ENCODE measurements around the gene RSRC2. TPM values are rescaled to one million over a fixed set of nuclear protein-coding genes. Genes with fewer than 3 reads are reported as not detected.

Gene RSRC2
- 49.5 to 68.5 TPM (median 59.8 TPM) in 5 replicates for total RNA-seq (2022; extraction: Qiagen RNA extraction; ENCODE audit: low read depth)

GRCh38 chr12:122526683-122527477 lies at the start of gene RSRC2, which contains the start of gene KNTC1:
Gene RSRC2, minus strand, starts transcription at chr12:122526936. Its CDS starts 83 bp downstream, at chr12:122526853.
Gene KNTC1, plus strand, starts transcription at chr12:122527249. Its CDS starts 2,815 bp downstream, at chr12:122530064.

GRCh38 chr12:122500685-122501488 lies 25.8 kb downstream of the RSRC2 start, which contains the start of gene ZCCHC8:
Gene ZCCHC8, minus strand, starts transcription at chr12:122500932. Its CDS starts 92 bp downstream, at chr12:122500840.

Other genes with a start within 250 kb of the RSRC2 start
- 45.3 to 56.1 TPM (median 51.2 TPM) in 5 replicates for gene CLIP1, start 104.3 kb downstream of the RSRC2 start, total RNA-seq (2022; extraction: Qiagen RNA extraction; ENCODE audit: low read depth)
- gene ZCCHC8, start 26.0 kb downstream of the RSRC2 start, total RNA-seq (2022; extraction: Qiagen RNA extraction; ENCODE audit: low read depth): 21.7 to 29.8 TPM (median 27.6 TPM) in 5 replicates
- gene KNTC1, start 313 bp upstream of the RSRC2 start, total RNA-seq (2022; extraction: Qiagen RNA extraction; ENCODE audit: low read depth): 16.3 to 28.4 TPM (median 25.2 TPM) in 5 replicates
- 0.22 to 0.49 TPM (median 0.38 TPM) in 5 replicates for gene HCAR2, start 176.4 kb upstream of the RSRC2 start, total RNA-seq (2022; extraction: Qiagen RNA extraction; ENCODE audit: low read depth)
- 0.14 to 0.36 TPM (median 0.33 TPM) in 5 replicates for gene HCAR3, start 189.9 kb upstream of the RSRC2 start, total RNA-seq (2022; extraction: Qiagen RNA extraction; ENCODE audit: low read depth)
- 0.02 to 0.08 TPM (median 0.06 TPM) in 5 replicates for gene HCAR1, start 203.9 kb upstream of the RSRC2 start, total RNA-seq (2022; extraction: Qiagen RNA extraction; ENCODE audit: low read depth)
- 56.5 to 69.9 TPM (median 62.6 TPM) in 5 replicates for gene DENR, start 225.9 kb upstream of the RSRC2 start, total RNA-seq (2022; extraction: Qiagen RNA extraction; ENCODE audit: low read depth)
- gene CCDC62, start 247.6 kb upstream of the RSRC2 start, total RNA-seq (2022; extraction: Qiagen RNA extraction; ENCODE audit: low read depth): 0.03 to 0.16 TPM (median 0.08 TPM) in 5 replicates

Measured in A549 treated with DMSO at 1 μM for 4 hours (cell line).